Astrocyte (in vitro differentiated cells and primary cell): Measurements from ENCODE around the gene LAMA5. TPM values are rescaled to one million over a fixed set of nuclear protein-coding genes. Genes with fewer than 3 reads are reported as not detected.

Experiments
- DNase-seq: peaks from one replicate; pipeline ENCODE4 v3.0.0-alpha.2; 2010; ENCODE audit warnings: low read depth
- FAIRE-seq: peaks from 2 replicates; lab custom pipeline; 2011; peaks lifted over from hg19 to GRCh38; lab: Jason Lieb, UNC
- H2AFZ ChIP-seq: 2 replicates; pipeline ENCODE4 v1.6.0; 2012; ENCODE audit warnings: low read depth, low read length, inconsistent platforms
- H3K27ac ChIP-seq: 2 replicates; pipeline ENCODE4 v1.5.1; 2011; ENCODE audit warnings: low read depth, low read length, inconsistent platforms
- H3K27me3 ChIP-seq: 2 replicates; pipeline ENCODE4 v1.6.0; 2011; ENCODE audit warnings: low read length, inconsistent platforms; ENCODE audit not compliant: insufficient read depth
- H3K36me3 ChIP-seq: 2 replicates; pipeline ENCODE4 v1.5.1; 2011; ENCODE audit warnings: low read length, inconsistent platforms; ENCODE audit not compliant: insufficient read depth
- H3K4me1 ChIP-seq: 2 replicates; pipeline ENCODE4 v1.5.1; 2011; ENCODE audit warnings: low read length, inconsistent platforms; ENCODE audit not compliant: insufficient read depth
- H3K4me2 ChIP-seq: 2 replicates; pipeline ENCODE4 v1.6.0; 2012; ENCODE audit warnings: low read length, inconsistent platforms
- H3K4me3 ChIP-seq: 2 replicates; pipeline ENCODE4 v1.5.1; 2011; ENCODE audit warnings: low read depth, mild to moderate bottlenecking, low read length, inconsistent platforms; ENCODE audit not compliant: insufficient read depth
- H3K79me2 ChIP-seq: 2 replicates; pipeline ENCODE4 v1.6.0; 2012; ENCODE audit warnings: mild to moderate bottlenecking, low read length, inconsistent platforms; ENCODE audit not compliant: insufficient read depth
- H3K9ac ChIP-seq: 2 replicates; pipeline ENCODE4 v1.6.0; 2012; ENCODE audit warnings: mild to moderate bottlenecking, low read length, inconsistent platforms
- H3K9me3 ChIP-seq: 2 replicates; pipeline ENCODE4 v1.5.1; 2012; ENCODE audit warnings: low read depth, mild to moderate bottlenecking, low read length, inconsistent platforms; ENCODE audit not compliant: insufficient read depth
- H4K20me1 ChIP-seq: 2 replicates; pipeline ENCODE4 v1.6.0; 2012; ENCODE audit warnings: low read length, inconsistent platforms; ENCODE audit not compliant: insufficient read depth
- H3K27ac Mint-ChIP-seq: one replicate; pipeline ENCODE4 v1.8.0; 2021; ENCODE audit warnings: mild to moderate bottlenecking, mixed read lengths; ENCODE audit not compliant: unreplicated experiment
- H3K27me3 Mint-ChIP-seq: one replicate; pipeline ENCODE4 v1.8.0; 2021; ENCODE audit warnings: low read depth, mixed read lengths; ENCODE audit not compliant: unreplicated experiment
- H3K36me3 Mint-ChIP-seq: one replicate; pipeline ENCODE4 v1.8.0; 2021; ENCODE audit warnings: low read depth, mixed read lengths; ENCODE audit not compliant: unreplicated experiment
- H3K4me1 Mint-ChIP-seq: one replicate; pipeline ENCODE4 v1.8.0; 2021; ENCODE audit warnings: low read depth, mixed read lengths; ENCODE audit not compliant: unreplicated experiment
- H3K4me3 Mint-ChIP-seq: one replicate; pipeline ENCODE4 v1.8.0; 2021; ENCODE audit warnings: mild to moderate bottlenecking, moderate library complexity, mixed read lengths; ENCODE audit not compliant: unreplicated experiment
- H3K9me3 Mint-ChIP-seq: one replicate; pipeline ENCODE4 v1.8.0; 2021; ENCODE audit warnings: mild to moderate bottlenecking, mixed read lengths; ENCODE audit not compliant: unreplicated experiment
- EZH2 ChIP-seq: IDR thresholded peaks from 2 replicates; pipeline ENCODE4 v1.6.1; 2012; ENCODE audit warnings: mild to moderate bottlenecking, low read length, inconsistent platforms; ENCODE audit not compliant: insufficient read depth
- total RNA-seq: library from RNA; stranded (reverse); gene quantifications from 2 replicates; pipeline ENCODE4 v1.2.1, GENCODE V29; 2021
- TF ChIP-seq, protein P1 (sequence below): IDR thresholded peaks from 2 replicates; pipeline ENCODE4 v1.5.1; 2011; ENCODE audit warnings: low read depth, mild to moderate bottlenecking, inconsistent platforms, low read length, moderate library complexity; ENCODE audit not compliant: insufficient read depth

Gene LAMA5
- total RNA-seq, 1 donor from 2014 or later = 350 TPM

DNA sequence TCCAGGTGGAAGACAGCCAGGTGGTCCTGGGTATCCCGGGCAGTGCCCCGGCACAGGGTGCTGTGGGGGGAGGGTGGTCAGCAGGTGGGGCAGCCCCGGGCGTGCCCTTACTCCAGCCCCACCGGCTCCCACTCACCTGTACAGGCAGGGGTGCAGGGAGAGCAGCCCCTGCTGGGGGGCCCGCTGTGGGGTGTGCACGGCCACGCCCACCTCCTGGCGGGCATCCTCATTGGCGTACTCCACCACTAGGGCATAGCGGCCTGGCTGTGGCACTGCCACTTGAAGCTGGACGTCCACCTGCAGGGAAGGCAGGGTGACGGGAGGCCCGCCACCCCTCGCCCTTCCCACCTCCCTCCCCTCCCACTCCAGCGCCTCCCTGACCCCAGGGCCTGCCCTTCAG is 34.7 kb downstream of the LAMA5 start:
- H3K27ac Mint-ChIP-seq = no peak overlapping the region

DNA sequence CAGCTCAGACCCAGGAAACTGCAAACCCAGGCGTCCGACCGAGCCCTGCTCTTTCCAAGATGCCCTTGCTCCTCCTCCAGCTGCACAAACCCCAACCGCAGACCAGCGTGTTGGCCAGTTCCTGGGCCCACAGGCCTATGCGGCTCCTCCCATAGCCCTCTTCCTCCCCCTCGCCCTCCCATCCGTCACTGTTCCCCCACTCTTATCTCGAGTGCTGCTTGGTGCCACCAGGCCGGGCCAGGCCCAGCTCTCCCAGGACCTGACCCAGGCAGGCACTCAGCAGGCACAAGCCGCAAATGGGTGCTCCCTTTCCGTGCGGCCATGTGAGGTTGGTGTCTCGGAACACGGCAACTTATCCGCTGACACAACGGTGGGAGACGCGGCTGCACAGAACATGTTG is 35.8 kb downstream of the LAMA5 start:
- Histone ChIP-seq H4K20me1 (no peaks in the 10 kb centered on the region), H3K27ac (no peak overlapping the region), H3K79me2 (no peaks in the 10 kb centered on the region), H3K9me3 (no peaks in the 10 kb centered on the region), H2AFZ (no peak overlapping the region), H3K4me1 (no peaks in the 10 kb centered on the region), H3K36me3 (no peaks in the 10 kb centered on the region), H3K4me3 (no peak overlapping the region), H3K27me3 (no peaks in the 10 kb centered on the region), H3K9ac (no peak overlapping the region), H3K4me2 (no peak overlapping the region)
- Mint-ChIP-seq H3K4me1 (no peaks in the 10 kb centered on the region), H3K4me3 (no peak overlapping the region), H3K27me3 (no peaks in the 10 kb centered on the region), H3K27ac (no peak overlapping the region), H3K9me3 (no peaks in the 10 kb centered on the region), H3K36me3 (no peaks in the 10 kb centered on the region)
- DNase-seq (no peak), FAIRE-seq (no peak)
- TF ChIP-seq EZH2 = no peak
- TF ChIP-seq, protein P1, sequence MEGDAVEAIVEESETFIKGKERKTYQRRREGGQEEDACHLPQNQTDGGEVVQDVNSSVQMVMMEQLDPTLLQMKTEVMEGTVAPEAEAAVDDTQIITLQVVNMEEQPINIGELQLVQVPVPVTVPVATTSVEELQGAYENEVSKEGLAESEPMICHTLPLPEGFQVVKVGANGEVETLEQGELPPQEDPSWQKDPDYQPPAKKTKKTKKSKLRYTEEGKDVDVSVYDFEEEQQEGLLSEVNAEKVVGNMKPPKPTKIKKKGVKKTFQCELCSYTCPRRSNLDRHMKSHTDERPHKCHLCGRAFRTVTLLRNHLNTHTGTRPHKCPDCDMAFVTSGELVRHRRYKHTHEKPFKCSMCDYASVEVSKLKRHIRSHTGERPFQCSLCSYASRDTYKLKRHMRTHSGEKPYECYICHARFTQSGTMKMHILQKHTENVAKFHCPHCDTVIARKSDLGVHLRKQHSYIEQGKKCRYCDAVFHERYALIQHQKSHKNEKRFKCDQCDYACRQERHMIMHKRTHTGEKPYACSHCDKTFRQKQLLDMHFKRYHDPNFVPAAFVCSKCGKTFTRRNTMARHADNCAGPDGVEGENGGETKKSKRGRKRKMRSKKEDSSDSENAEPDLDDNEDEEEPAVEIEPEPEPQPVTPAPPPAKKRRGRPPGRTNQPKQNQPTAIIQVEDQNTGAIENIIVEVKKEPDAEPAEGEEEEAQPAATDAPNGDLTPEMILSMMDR = no peak

More for the DNA sequence above, 34.7 kb downstream of the LAMA5 start:
- H2AFZ ChIP-seq = no peak overlapping the region
- no peaks in the 10 kb centered on the region for H3K36me3 ChIP-seq
- no peaks in the 10 kb centered on the region for H3K27me3 ChIP-seq
- Mint-ChIP-seq H3K27me3 (no peaks in the 10 kb centered on the region), H3K4me3 (no peak overlapping the region), H3K9me3 (no peaks in the 10 kb centered on the region), H3K4me1 (no peaks in the 10 kb centered on the region), H3K36me3 (peaks cover 2% of the 10 kb centered on the region)
- no peak overlapping the region for H3K27ac ChIP-seq
- no peaks in the 10 kb centered on the region for H4K20me1 ChIP-seq
- no peaks in the 10 kb centered on the region for H3K79me2 ChIP-seq
- H3K9me3 ChIP-seq = no peaks in the 10 kb centered on the region
- no peak overlapping the region for H3K9ac ChIP-seq
- no peak overlapping the region for H3K4me3 ChIP-seq
- FAIRE-seq (no peak), DNase-seq (no peak)
- TF ChIP-seq, protein P1 = no peak
- TF ChIP-seq EZH2 = no peak
- no peak overlapping the region for H3K4me2 ChIP-seq
- H3K4me1 ChIP-seq = no peaks in the 10 kb centered on the region

DNA sequence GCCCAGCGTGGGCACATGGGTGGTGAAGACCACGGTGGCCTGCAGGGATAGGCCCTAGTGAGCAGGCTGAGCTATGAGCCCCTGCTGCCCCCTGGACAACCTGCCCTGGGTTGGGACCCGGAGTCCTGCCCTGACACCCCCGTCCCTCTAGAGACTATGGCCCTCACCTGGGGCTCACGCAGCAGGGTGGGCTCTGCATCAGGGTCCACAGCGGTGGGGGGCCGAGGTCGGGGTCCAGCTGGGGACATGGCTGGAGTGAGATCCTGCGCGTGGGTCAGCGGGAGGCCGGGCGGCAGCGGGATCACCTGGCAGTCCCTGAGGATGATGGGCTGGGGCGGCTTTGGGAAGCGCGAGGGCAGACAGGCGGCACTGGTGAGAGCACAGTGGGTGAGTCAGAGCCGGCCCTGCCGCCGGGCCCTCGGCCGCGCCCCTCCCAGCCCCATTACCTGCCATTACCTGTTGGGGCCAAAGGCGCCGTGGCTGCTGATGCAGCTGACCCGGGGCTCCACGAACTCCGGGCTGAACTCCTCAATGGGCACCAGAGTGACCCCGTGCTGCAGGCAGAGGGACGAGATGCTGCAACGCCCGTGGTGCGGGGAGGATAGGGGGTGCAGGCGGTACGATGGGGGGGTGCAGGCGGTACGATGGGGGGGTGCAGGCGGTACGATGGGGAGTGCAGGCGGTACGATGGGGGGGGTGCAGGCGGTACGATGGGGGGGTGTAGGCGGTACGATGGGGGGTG is 36.4 kb downstream of the LAMA5 start:
- Histone ChIP-seq H3K4me1 (no peaks in the 10 kb centered on the region), H3K9me3 (no peaks in the 10 kb centered on the region), H4K20me1 (no peaks in the 10 kb centered on the region), H2AFZ (no peak overlapping the region), H3K79me2 (no peaks in the 10 kb centered on the region), H3K9ac (no peak overlapping the region), H3K27me3 (no peaks in the 10 kb centered on the region), H3K4me2 (no peak overlapping the region), H3K4me3 (no peak overlapping the region), H3K27ac (no peak overlapping the region), H3K36me3 (no peaks in the 10 kb centered on the region)
- H3K36me3 Mint-ChIP-seq = peaks cover 3% of the 10 kb centered on the region
- H3K9me3 Mint-ChIP-seq = no peaks in the 10 kb centered on the region
- H3K4me1 Mint-ChIP-seq = no peaks in the 10 kb centered on the region
- TF ChIP-seq, protein P1 = no peak
- no peak for TF ChIP-seq EZH2
- no peak for DNase-seq
- FAIRE-seq = no peak
- no peak overlapping the region for H3K27ac Mint-ChIP-seq
- no peak overlapping the region for H3K4me3 Mint-ChIP-seq
- H3K27me3 Mint-ChIP-seq = no peaks in the 10 kb centered on the region
